ENCODE data around the gene CADPS2.
A peak's percentile ranks its signal among the peaks of the same experiment; 100 is the strongest.

Gene CADPS2
- long read RNA-seq, donor 1, partial matches to known transcripts, result 32 of 32 reads
- long read RNA-seq, donor 1, other reads (novel, unspliced or antisense), result 0 of 32 reads
- long read RNA-seq, donor 2, result 0 reads
- long read RNA-seq, donor 3, result 0 reads
- long read RNA-seq, donor 4, result 0 reads
- long read RNA-seq, donor 5, result 0 reads
- long read RNA-seq, donor 6, result 0 reads
- long read RNA-seq, donor 7, result 0 reads
- long read RNA-seq, donor 8, result 0 reads

GRCh38 chr7:122886357-122887081 is at the start of gene CADPS2:
Gene CADPS2 (minus strand): TSS chr7:122886460. CDS start chr7:122886337, 123 bp downstream.
- peak; percentile 97 for DNase-seq

DNA sequence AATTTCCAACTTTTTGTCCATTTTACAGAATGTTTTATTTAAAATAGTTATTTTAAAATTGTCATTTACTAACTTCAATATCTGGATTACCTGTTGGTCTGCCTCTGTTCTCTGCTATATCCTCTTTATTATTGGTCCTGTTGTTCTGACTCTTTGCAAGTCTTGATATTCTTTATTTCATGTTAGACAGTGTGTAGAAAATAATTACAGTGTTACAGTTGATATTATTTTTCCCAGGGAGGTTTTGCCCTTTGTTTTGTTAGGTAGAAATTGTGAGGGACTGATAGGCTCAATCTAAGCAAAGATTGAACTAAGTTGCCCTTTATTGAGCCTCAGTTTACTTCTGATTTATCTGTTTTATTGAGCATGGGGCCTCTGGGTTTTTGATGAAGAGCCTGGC is 49.4 kb upstream of the CADPS2 start:
- no peak for DNase-seq

DNA sequence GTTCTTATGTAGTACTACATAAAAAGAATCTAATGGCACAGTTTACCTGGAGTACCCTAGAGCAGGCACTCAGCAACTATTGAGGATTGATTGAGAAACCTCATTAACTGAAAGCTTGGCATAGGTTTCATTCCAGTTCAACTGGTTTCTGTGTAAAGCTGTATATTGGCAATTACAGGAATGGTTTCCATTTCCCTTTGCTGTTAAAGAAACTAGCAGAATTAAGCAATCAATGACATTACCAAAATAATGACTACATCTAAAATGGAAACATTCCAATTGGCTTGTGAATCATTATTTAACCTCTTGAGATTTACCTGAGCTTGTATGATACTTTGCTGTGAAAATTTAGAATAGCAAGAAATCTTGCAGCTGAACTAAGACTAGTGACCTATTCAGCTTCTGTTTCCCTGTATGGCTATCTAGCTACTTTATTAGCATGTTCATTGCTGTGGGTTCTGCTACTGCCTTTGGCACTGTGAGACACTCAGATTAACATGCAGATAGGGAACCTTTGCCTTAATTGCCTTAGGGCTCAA is 33.5 kb upstream of the CADPS2 start:
- DNase-seq, result no peak

GRCh38 chr7:122914812-122915211 is 28.6 kb upstream of the CADPS2 start:
- no peak for DNase-seq

DNA sequence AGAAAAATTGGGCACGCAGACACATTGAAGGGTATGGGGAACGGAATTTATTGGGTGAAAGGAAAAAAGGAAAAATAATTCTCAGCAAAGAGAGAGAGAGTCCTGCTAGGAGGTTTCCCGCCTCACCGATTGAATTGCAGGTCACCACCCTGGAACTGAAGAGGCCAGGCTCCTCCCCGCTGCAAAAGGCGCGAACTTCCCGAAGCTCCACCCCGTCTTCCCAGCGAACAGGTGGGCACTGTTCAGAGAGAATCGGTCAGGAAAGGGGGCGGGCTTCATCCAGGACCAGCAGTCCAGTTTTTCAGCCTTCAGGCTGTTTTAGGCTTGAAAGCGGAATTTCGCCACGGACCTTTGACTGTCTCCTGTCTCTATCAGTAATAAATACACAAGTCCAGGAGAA is 27.3 kb upstream of the CADPS2 start:
- DNase-seq, result no peak

DNA sequence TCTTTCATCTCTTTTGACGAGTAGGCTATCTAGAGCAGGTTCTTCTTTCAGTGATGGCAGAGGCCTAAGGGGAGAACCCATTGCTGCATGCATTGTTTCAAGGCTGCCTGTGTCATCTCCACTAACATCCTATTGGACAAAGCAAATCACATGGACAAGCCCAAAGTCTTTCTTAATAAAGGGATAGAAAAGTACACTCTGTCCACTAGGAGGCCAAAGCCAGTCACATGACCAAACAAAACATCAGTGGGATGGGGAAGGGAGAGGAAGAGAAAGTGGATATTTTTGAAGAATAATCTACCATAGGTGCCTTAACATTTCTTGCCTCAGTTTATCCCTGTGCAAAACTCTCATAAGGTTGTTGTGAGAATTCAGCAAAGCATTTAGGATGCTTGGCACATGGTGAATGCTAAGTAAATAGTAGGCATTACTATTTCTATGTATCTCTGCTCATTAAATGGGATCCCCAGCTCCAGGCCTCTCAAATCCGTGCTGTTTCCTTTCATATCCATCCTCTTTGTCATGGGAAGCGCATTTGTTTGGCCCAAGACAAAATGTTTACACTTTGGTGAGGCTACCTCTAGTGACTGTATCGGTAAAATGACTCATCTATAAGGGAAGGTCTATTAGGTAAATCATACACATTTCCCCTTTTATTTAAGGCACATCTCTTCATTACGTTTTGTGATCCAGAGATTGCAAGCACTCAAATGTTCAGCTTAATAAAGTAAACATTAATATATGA is 16.7 kb upstream of the CADPS2 start:
- DNase-seq, result no peak

- DNase-seq, result no peak
Observed at GRCh38 chr7:122901250-122901649, 15.0 kb upstream of the CADPS2 start.

DNA sequence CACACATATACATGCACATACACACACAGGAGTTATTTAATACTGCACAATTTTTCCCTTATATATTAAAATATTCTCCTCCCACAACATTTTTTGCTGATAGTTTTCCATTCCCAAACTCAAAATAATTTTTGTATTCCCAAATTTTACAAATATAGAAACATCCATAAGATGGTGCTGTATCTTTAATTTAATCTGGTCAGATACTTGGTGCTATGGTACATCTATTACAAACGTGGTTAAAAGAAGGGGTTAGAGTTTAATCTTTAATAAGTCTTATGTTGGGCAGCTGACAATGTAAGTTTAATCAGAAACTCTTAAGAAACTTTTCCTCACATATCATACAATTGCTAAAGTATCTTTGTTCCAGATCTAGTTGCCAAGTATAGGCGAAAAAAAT is 10.2 kb upstream of the CADPS2 start:
- no peak for DNase-seq

DNA sequence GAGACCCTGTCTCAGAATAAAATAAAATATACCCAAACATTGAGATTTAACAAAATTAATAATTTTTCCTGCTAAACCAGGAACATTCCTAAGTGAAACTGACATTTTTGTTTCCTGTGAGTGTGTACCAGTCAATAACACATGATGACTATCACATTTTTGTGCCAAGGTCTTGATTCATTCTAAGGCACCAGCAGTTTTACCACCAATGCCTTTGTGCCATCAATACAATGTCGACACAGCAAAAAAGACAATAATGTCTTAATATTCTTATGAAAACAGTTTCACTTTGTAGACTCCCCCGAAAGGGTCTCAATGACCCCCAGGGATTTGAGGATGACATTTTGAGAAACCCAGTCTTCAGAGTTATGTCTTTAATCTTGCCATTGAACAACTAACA is 7.2 kb upstream of the CADPS2 start:
- no peak for DNase-seq

DNA sequence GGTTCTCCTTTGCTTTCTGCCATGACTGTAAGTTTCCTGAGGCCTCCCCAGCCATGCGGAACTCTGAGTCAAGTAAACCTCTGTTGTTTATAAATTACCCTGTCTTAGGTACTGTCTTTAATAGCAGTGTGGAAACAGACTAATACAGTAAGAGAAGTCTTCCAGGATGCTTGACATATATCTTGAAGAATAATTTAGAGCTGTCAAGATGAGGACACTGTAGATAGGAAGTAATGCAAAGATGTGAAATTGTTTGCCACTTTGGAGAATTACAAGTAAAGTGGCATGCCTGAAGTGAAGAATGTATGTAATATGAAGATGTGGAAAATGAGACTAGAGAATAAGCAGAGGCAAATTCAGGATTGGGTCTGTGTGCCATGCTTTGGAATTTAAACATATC is 2.9 kb upstream of the CADPS2 start:
- DNase-seq, result no peak

- DNase-seq, result no peak
Observed at GRCh38 chr7:122887848-122888247, 1.6 kb upstream of the CADPS2 start.

GRCh38 chr7:122887198-122887597 is 938 bp upstream of the CADPS2 start:
- DNase-seq, result no peak

GRCh38 chr7:122885583-122886356 is 490 bp downstream of the CADPS2 start:
- no peak for DNase-seq

DNA sequence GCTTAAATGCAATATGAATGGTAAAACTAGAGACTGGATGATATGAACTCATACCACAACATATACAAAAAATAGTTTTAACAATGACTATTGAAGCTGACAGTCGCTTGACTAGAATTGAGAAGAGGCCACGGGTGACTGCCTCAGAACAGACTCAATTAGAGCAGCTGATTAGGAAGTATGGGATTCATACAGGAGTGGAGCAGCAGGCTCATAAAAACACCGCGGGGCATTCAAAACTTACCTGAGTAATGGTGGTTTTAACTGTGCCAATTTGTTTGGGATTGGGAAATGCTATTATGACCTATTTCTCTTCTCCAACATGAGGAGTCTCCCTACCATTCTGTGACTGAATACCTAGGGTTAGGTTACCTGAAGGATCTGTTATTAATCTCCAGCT is 2.1 kb downstream of the CADPS2 start:
- no peak for DNase-seq

- DNase-seq, result no peak
Observed at GRCh38 chr7:122883049-122883680, 3.1 kb downstream of the CADPS2 start.

- DNase-seq, result no peak
Observed at GRCh38 chr7:122881324-122881723, 4.9 kb downstream of the CADPS2 start.

DNA sequence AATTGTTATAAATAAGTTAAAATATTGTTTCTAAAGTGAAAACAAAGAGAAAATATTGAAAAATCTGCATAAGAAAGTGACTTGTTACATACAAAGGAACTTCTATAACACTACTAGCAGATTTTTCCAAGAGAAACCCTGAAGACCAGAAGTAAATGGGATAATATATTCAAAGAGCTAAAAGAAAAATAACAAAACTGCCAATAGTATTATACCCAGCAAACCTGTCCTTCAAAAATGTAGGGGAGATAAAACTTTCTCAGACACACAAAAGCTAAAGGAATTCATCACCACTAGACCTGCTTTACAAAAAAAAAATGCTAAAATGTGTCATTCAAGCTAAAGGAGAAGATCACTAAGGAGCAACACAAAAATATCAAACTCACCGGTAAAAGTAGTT is 17.0 kb downstream of the CADPS2 start:
- no peak for DNase-seq

GRCh38 chr7:122867471-122867980 is 18.7 kb downstream of the CADPS2 start:
- DNase-seq, result no peak

DNA sequence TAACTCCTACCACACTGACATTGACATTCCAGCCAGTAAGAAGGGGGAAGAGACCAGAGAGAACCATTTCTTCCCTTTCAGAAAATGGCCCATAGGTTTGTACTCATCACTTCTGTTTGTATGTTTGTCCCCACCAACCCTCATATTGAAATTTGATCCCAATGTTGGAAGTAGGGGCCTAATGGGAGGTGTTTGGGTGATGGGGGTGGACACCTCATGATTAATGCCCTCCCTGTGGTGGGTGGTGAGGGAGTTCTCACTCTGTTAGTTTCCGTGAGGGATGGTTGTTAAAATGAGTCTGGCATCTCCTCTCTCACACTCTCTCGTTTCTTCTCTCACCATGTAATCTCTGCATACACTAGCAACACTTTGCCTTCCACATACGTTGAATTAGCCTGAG is 21.4 kb downstream of the CADPS2 start:
- no peak for DNase-seq

GRCh38 chr7:122864016-122864415 is 22.2 kb downstream of the CADPS2 start:
- DNase-seq, result no peak

DNA sequence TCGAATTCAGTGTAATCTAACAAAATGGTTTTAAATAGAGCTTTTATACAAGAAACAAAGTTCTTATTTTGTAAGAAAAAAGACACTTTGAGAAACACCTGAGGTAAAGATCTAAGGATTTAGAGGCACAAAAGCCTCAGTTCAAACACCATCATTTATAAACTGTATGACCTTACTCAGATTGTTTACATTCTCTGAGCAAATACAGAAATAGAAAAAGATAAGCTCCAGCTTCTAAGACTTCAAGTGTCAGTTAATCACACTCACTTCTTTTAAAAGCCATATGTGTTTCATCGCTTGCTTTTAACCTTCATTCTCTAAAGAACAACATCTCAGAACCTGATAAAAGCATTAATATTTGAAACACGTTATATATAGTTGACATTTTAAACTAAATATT is 27.9 kb downstream of the CADPS2 start:
- DNase-seq, result no peak

DNA sequence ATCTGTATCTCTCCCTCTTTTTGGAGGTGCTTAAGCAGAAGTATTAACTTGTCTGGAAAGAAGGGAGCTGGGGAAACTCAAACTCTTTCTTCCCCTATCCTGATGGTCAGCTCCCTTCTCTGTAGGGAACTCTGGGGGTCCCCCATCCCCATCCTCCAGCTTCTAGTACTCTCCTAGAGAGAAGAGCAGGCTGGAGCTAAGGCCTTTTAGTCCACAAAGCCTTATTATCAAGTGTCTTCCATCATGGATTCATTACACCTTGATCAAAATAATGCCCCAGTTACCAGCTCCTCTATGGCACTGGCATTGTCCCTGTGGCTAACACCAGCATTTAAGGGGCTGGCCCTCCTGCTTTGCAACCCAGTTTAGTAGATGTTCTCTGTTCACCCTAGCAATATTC is 35.7 kb downstream of the CADPS2 start:
- no peak for DNase-seq

Data from right kidney (tissue), 9 donors.